HG03066 (cell line): Measurements from ENCODE around the gene CTAG1A.
"Not testable (repeated sequence)": the region's sequence is repeated elsewhere in the genome, so short reads cannot be mapped to it uniquely, and the experiment has no call there.

ENCODE experiments used
- ATAC-seq: cut with Tn5 transposase; IDR thresholded peaks from one replicate; pipeline ENCODE4 v1.9.1; 2021; ENCODE audit warnings: low read depth; ENCODE audit not compliant: unreplicated experiment

The CTAG1A gene

GRCh38 chrX:154570361-154570760 is 14.6 kb upstream of the CTAG1A start:
- ATAC-seq: not testable (repeated sequence)

DNA sequence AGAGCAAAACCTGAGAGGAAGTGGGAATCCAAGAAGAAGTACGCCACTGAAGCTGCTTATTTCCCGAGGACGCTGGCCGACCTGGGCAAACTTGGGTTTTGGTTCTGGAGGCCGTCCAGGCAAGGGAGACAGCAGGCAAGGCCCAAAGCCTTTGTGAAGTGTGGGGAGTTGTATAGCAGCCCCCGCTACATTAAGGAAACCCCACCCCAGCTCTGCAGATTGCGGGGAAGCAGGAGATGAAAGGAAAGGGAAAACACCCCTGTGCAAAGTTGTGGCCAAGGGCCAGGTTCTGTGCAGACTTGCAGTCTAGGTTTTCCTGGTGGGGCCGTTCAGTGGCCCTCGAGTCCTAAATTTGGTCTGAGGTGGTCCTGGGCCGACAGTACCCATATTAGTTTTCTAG is 11.9 kb upstream of the CTAG1A start:
- not testable (repeated sequence) for ATAC-seq

DNA sequence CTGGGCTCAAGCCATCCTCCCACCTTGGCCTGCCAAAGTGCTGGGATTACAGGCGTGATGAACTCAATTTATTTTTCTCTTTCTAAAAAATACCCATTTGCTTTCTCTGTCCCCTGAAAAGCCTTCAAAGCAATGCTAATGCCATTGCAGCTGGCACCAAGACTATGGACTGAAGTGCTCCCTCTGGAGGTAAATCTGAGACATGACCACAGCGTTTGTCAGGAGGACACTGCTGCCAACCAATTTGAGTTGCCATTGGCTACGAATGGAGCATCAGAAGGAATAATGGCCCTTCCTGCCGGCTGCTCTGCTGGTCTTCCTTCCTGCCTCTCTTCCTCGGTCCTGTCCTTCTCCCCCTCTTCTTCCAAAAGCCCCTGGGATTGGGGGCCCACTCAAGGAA is 9.9 kb upstream of the CTAG1A start:
- ATAC-seq: not testable (repeated sequence)

DNA sequence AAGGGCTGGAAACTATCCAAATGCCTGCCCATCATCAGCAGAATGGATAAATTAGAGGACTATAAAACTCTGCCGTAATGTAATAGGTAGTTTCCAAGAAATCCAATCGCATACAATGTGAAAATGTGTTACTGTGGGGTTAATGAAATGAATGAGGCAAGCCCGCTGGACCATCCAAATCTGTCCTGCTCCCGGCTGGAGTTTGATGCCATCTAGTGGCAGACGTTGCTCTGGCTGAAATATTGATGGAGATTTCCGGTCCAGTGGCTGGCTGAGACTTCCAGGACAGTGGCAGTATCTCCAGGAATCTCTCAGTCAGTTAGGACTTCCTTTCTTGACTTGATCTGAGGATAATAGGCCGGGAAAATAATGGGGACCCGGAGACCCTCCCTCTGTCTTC is 1.9 kb upstream of the CTAG1A start:
- ATAC-seq: not testable (repeated sequence)

- ATAC-seq: not testable (repeated sequence)
Observed at GRCh38 chrX:154590415-154590814, 5.5 kb downstream of the CTAG1A start.

GRCh38 chrX:154592505-154592904 is 7.6 kb downstream of the CTAG1A start:
- no peak for ATAC-seq

DNA sequence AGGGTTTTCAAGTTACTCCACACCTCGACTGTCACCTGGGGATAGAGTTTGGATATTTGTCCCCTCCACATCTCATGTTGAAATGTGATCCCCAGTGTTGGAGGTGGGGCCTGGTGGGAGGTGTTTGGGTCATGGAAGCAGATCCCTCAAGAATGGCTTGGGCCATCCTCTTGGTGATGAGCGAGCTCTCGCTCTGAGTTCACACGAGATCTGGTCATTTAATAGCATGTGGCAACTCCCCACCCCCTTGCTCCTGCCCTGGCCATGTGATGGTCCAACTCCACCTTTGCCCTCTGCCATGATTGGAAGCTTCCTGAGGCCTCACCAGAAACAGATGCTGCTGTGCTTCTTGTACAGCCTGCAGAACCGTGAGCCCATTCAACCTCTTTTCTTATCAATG is 8.3 kb downstream of the CTAG1A start:
- ATAC-seq: no peak

- ATAC-seq: no peak
Observed at GRCh38 chrX:154594491-154594890, 9.6 kb downstream of the CTAG1A start.

GRCh38 chrX:154595559-154596249 is 10.8 kb downstream of the CTAG1A start:
- no peak for ATAC-seq

- ATAC-seq: no peak
Observed at GRCh38 chrX:154596290-154596929, 11.5 kb downstream of the CTAG1A start.

GRCh38 chrX:154597221-154597620 is 12.3 kb downstream of the CTAG1A start:
- no peak for ATAC-seq

DNA sequence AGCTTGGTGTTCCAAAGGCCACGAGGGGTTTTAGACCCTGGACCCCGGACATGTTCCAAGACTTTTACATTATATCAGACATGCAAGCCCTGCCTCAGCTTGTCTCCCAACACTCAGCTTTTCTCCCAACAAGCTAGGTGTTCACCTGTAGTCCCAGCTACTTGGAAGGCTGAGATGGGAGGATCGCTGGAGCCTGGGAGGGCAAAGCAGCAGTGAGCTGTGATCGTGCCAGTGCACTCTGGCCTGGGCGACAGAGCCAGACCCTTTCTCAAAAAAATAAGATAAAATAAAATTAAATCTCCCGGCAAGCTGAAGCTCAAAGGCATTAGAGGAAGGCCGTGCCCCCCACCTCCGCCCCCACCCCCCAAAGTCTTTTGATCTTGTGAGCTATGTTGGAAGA is 13.7 kb downstream of the CTAG1A start:
- no peak for ATAC-seq

GRCh38 chrX:154599531-154599930 is 14.6 kb downstream of the CTAG1A start:
- no peak for ATAC-seq

DNA sequence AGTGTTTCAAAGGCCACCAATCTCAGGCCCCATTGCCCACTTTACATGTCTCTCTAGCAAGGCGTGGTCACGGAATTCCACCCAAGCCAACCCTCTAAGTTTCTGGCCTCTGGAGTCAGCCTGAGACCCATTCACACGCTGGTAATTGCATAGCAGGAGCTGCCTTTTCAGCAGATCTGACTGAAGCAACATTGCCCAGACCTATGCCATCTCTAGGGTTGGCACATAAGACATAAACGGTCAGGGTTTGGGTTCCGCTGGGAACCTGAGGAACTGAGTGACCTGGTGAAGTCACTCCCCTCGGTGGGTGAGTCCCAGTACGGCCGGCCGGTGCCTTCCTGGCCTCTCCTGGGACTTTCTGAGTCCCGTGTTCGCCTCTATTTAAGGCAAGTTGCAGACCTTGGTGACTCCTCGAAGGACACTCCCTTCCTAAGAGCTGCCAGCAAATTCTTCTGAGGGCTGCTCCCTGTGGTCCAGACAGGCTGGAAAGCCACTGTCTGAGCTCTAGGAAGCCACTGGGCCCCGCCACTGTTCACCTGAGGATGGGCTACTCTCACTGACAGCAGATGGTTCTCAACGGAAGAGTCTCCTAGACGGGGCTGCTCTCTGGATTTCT is 15.9 kb downstream of the CTAG1A start:
- ATAC-seq: no peak

- ATAC-seq: no peak
Observed at GRCh38 chrX:154602226-154602625, 17.3 kb downstream of the CTAG1A start.

- ATAC-seq: no peak
Observed at GRCh38 chrX:154602766-154603437, 18.0 kb downstream of the CTAG1A start.

- no peak for ATAC-seq
Observed at GRCh38 chrX:154603438-154604430, 18.8 kb downstream of the CTAG1A start.

DNA sequence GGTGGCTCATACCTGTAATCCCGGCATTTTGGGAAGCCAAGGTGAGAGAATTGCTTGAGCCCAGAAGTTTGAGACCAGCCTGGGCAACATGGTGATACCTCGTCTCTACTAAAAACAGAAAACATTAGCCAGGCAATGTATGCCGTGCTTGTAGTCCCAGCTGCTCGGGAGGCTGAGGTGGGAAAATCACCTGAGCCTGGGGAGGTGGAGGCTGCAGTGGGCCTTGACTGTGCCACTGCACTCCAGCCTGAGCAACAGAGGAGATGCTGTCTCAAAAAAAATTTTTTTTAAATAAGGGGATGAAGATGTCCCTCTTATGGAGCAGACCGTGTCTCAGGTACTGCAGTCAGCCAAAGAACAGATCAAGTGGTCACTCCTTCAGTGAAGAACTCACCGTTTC is 20.6 kb downstream of the CTAG1A start:
- no peak for ATAC-seq

DNA sequence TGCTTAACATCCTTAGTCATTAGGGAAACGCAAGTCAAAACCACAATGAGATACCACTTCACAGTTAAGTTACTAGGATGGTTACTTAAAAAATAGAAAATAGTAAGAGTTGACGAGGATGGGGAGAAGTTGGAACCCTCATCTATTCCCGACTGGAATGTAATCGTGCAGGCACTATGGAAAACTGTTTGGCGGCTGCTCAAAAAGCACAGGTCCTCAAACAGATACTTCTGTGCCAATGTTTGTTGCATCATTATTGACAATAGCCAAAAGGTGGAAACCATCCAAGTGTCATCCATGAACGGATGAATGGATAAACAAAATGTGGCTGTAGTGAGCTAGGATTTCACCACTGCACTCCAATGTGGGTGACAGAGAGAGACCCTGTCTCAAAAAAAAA is 22.4 kb downstream of the CTAG1A start:
- ATAC-seq: no peak

GRCh38 chrX:154607976-154608375 is 23.0 kb downstream of the CTAG1A start:
- ATAC-seq: not testable (repeated sequence)
